Measurements from ENCODE around the gene SLC16A5. TPM values are rescaled to one million over a fixed set of nuclear protein-coding genes. Genes with fewer than 3 reads are reported as not detected.
"Not testable (repeated sequence)": the region's sequence is repeated elsewhere in the genome, so short reads cannot be mapped to it uniquely, and the experiment has no call there.

Gene SLC16A5
- total RNA-seq, 8 experiments from 2014 or later: 0.09 to 16.6 (median 5.0) TPM; not detected in 3

- in situ Hi-C loops (cut with MboI; ENCODE audit: low pct_unique_long_range_greater_than_20kb in 2 of 9, low sequenced_read_pairs in 9 of 9, unreplicated experiment in 9 of 9): no loop called here
- 40 to 91% (median 72%) methylated on average over 1 to 7 of the region's 8 CpGs; no CpG with 5 or more reads in 1 of the 10 experiments for WGBS, 10 experiments
- no peak overlapping the region for H3K27ac ChIP-seq
- no peak for ATAC-seq (replicated peaks in 6 of 8)
- H3K4me1 ChIP-seq (replicated peaks in 1 of 2): peaks cover 5 to 6% of the 10 kb centered on the region in 2 donors
- no peak overlapping the region for H3K4me3 ChIP-seq
Measured at GRCh38 chr17:75068750-75069149, 19.0 kb upstream of the SLC16A5 start.

GRCh38 chr17:75069783-75070182, 18.0 kb upstream of the SLC16A5 start:
- Histone ChIP-seq H3K27ac (no peak overlapping the region), H3K4me1 (replicated peaks in 1 of 2) (peaks cover 8% of the 10 kb centered on the region in 2 donors), H3K4me3 (no peak overlapping the region)
- ATAC-seq (replicated peaks in 6 of 8): peak in 3 of 8 experiments; percentile 22 to 63 (median 49)
- 61 to 100% (median 71%) methylated on average over 1 to 2 of the region's 2 CpGs; no CpG with 5 or more reads in 5 of the 10 experiments for WGBS, 10 experiments
- in situ Hi-C loops (cut with MboI; ENCODE audit: low pct_unique_long_range_greater_than_20kb in 2 of 9, low sequenced_read_pairs in 9 of 9, unreplicated experiment in 9 of 9): no loop called here

GRCh38 chr17:75071478-75072271, 16.1 kb upstream of the SLC16A5 start:
- ATAC-seq (replicated peaks in 6 of 8); H3K27ac ChIP-seq; in situ Hi-C loops (cut with MboI; ENCODE audit: low pct_unique_long_range_greater_than_20kb in 2 of 9, low sequenced_read_pairs in 9 of 9, unreplicated experiment in 9 of 9); H3K4me1 ChIP-seq (replicated peaks in 1 of 2); H3K4me3 ChIP-seq: not testable (repeated sequence)
- 80 to 100% (median 90%) methylated on average over 2 to 8 of the region's 8 CpGs for WGBS, 10 experiments

- ATAC-seq (replicated peaks in 6 of 8); H3K27ac ChIP-seq; in situ Hi-C loops (cut with MboI; ENCODE audit: low pct_unique_long_range_greater_than_20kb in 2 of 9, low sequenced_read_pairs in 9 of 9, unreplicated experiment in 9 of 9); H3K4me1 ChIP-seq (replicated peaks in 1 of 2); H3K4me3 ChIP-seq: not testable (repeated sequence)
- 88 to 100% (median 98%) methylated on average over 1 to 4 of the region's 5 CpGs; no CpG with 5 or more reads in 2 of the 10 experiments for WGBS, 10 experiments
Measured at GRCh38 chr17:75072909-75073308, 14.8 kb upstream of the SLC16A5 start.

GRCh38 chr17:75073618-75074047, 14.1 kb upstream of the SLC16A5 start:
- 13 to 94% (median 73%) methylated on average over 1 to 4 of the region's 5 CpGs; no CpG with 5 or more reads in 5 of the 10 experiments for WGBS, 10 experiments
- peak in 6 of 8 experiments; percentile 45 to 96 (median 90) for ATAC-seq (replicated peaks in 6 of 8)
- Histone ChIP-seq H3K4me1 (replicated peaks in 1 of 2) (peaks cover 8% of the 10 kb centered on the region in 2 donors), H3K4me3 (no peak overlapping the region), H3K27ac (no peak overlapping the region)
- in situ Hi-C loops (cut with MboI; ENCODE audit: low pct_unique_long_range_greater_than_20kb in 2 of 9, low sequenced_read_pairs in 9 of 9, unreplicated experiment in 9 of 9): no loop called here

- peak in 1 of 8 experiments; percentile 28 for ATAC-seq (replicated peaks in 6 of 8)
- in situ Hi-C loops (cut with MboI; ENCODE audit: low pct_unique_long_range_greater_than_20kb in 2 of 9, low sequenced_read_pairs in 9 of 9, unreplicated experiment in 9 of 9): no loop called here
- no peak overlapping the region for H3K27ac ChIP-seq
- H3K4me1 ChIP-seq (replicated peaks in 1 of 2): peaks cover 8% of the 10 kb centered on the region in 2 donors
- H3K4me3 ChIP-seq: no peak overlapping the region
- 60 to 94% (median 75%) methylated on average over 1 to 6 of the region's 14 CpGs; no CpG with 5 or more reads in 6 of the 10 experiments for WGBS, 10 experiments
Measured at GRCh38 chr17:75074532-75074931, 13.2 kb upstream of the SLC16A5 start.

- Histone ChIP-seq H3K4me3 (no peak overlapping the region), H3K4me1 (replicated peaks in 1 of 2) (peaks cover 8% of the 10 kb centered on the region in 2 donors), H3K27ac (no peak overlapping the region)
- 0 to 75% (median 54%) methylated on average over 1 to 3 of the region's 4 CpGs; no CpG with 5 or more reads in 2 of the 10 experiments for WGBS, 10 experiments
- in situ Hi-C loops (cut with MboI; ENCODE audit: low pct_unique_long_range_greater_than_20kb in 2 of 9, low sequenced_read_pairs in 9 of 9, unreplicated experiment in 9 of 9): no loop called here
- ATAC-seq (replicated peaks in 6 of 8): no peak
Measured at GRCh38 chr17:75075597-75076336, 12.0 kb upstream of the SLC16A5 start.

GRCh38 chr17:75077072-75077495, 10.7 kb upstream of the SLC16A5 start:
- in situ Hi-C loops (cut with MboI; ENCODE audit: low pct_unique_long_range_greater_than_20kb in 2 of 9, low sequenced_read_pairs in 9 of 9, unreplicated experiment in 9 of 9): no loop called here
- H3K27ac ChIP-seq: no peak overlapping the region
- no peak for ATAC-seq (replicated peaks in 6 of 8)
- no peak overlapping the region for H3K4me3 ChIP-seq
- H3K4me1 ChIP-seq (replicated peaks in 1 of 2): peaks cover 8% of the 10 kb centered on the region in 2 donors
- 65 to 100% (median 76%) methylated on average over 1 to 8 of the region's 30 CpGs; no CpG with 5 or more reads in 4 of the 10 experiments for WGBS, 10 experiments

- WGBS, 10 experiments: 37 to 100% (median 73%) methylated on average over 3 to 29 of the region's 53 CpGs; no CpG with 5 or more reads in 3 of the 10 experiments
- Histone ChIP-seq H3K4me1 (replicated peaks in 1 of 2) (peaks cover 8% of the 10 kb centered on the region in 2 donors), H3K4me3 (no peak overlapping the region), H3K27ac (no peak overlapping the region)
- peak in 2 of 8 experiments; percentile 10 to 29 for ATAC-seq (replicated peaks in 6 of 8)
- in situ Hi-C loops (cut with MboI; ENCODE audit: low pct_unique_long_range_greater_than_20kb in 2 of 9, low sequenced_read_pairs in 9 of 9, unreplicated experiment in 9 of 9): no loop called here
Measured at GRCh38 chr17:75077496-75078283, 10.1 kb upstream of the SLC16A5 start.

- Histone ChIP-seq H3K4me3 (no peak overlapping the region), H3K27ac (no peak overlapping the region), H3K4me1 (replicated peaks in 1 of 2) (peaks cover 5 to 6% of the 10 kb centered on the region in 2 donors)
- 9 to 92% (median 78%) methylated on average over 2 to 6 of the region's 17 CpGs; no CpG with 5 or more reads in 5 of the 10 experiments for WGBS, 10 experiments
- peak in 6 of 8 experiments; percentile 10 to 58 (median 27) for ATAC-seq (replicated peaks in 6 of 8)
- in situ Hi-C loops (cut with MboI; ENCODE audit: low pct_unique_long_range_greater_than_20kb in 2 of 9, low sequenced_read_pairs in 9 of 9, unreplicated experiment in 9 of 9): no loop called here
Measured at GRCh38 chr17:75078284-75079022, 9.3 kb upstream of the SLC16A5 start.

GRCh38 chr17:75079023-75079373, 8.8 kb upstream of the SLC16A5 start:
- H3K4me1 ChIP-seq (replicated peaks in 1 of 2): peaks cover 0 to 4% of the 10 kb centered on the region in 2 donors
- in situ Hi-C loops (cut with MboI; ENCODE audit: low pct_unique_long_range_greater_than_20kb in 2 of 9, low sequenced_read_pairs in 9 of 9, unreplicated experiment in 9 of 9): no loop called here
- H3K4me3 ChIP-seq: no peak overlapping the region
- WGBS, 10 experiments: 15 to 100% (median 80%) methylated on average over 1 to 6 of the region's 8 CpGs; no CpG with 5 or more reads in 4 of the 10 experiments
- peak in 2 of 8 experiments; percentile 5 to 12 for ATAC-seq (replicated peaks in 6 of 8)
- no peak overlapping the region for H3K27ac ChIP-seq
